ENCODE data around the gene TBC1D20.

TBC1D20 gene

DNA sequence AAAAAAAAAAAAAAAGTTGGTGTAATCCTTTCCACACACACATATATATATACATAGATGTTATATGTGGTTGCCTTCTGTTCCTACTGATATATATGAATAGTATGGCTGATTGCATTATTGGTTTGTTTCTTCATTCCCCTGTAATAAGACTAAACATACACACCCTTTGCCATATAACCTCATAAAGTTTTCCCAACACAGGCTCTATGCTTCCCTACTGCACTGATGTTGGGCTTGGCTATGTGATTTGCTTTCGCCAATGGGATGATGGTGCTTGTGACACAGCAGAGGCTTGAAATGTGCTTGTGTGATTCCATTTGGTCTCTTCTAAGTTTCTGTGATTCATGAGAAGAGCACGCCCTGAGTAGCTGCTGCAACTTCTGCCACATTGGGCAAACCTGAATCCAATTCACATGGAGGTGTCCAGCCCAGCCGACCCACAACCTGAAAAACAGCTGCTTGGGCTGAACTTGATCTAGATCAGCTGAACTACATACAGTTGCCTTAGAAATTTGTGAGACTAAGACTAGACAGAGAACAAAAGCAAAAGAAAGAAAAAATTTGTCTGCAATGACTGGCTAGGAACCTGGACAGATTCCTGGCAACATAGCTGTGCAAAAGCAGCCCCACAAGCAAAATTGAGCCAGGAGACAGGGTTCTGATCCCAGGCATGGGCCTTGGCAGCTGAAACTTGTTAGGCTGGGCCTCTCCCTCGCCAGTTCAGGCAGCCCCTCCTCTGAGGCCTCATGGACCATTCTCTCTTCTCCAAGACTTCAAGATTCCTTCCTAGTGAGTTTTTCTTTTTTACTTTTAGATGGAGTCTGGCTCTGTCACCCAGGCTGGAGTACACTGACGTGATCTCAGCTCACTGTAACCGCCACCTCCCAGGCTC is 13.4 kb upstream of the TBC1D20 start:
- H2AFZ ChIP-seq (ENCODE audit: low read length, unreplicated experiment), result no peak overlapping the region
- peaks cover 5% of the 10 kb centered on the region for H3K36me3 ChIP-seq (ENCODE audit: insufficient read depth, low read length)
- H3K4me3 ChIP-seq (ENCODE audit: low read depth, low read length), result no peak overlapping the region
- no peaks in the 10 kb centered on the region for H3K79me2 ChIP-seq (ENCODE audit: control insufficient read depth, insufficient read depth, low read length, unreplicated experiment)
- H3K27ac ChIP-seq (ENCODE audit: low read depth, low read length), result no peak overlapping the region
- H3K4me1 ChIP-seq (ENCODE audit: control insufficient read depth, insufficient read depth, low read length, unreplicated experiment), result peaks cover 25% of the 10 kb centered on the region
- no peaks in the 10 kb centered on the region for H3K27me3 ChIP-seq (ENCODE audit: insufficient read depth, low read length)

DNA sequence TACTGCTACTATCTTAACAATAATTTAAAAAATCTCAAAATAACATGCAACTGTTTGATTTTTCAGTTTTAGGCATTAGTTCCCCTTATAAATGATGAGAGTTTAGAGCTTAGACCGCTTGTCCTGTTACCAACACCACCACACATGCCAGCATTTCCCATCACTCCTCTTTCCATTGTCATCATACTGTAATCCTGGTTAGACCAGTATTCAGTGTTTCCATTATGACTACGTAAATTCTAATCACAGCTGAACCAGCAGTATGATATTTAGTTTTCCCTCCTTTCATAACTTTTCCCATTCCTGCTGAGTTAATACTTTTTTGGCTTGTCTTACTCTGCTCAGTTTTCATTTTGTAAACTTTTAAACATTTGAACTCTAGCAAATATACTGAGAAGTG is 12.2 kb upstream of the TBC1D20 start:
- Histone ChIP-seq H3K27me3 (ENCODE audit: insufficient read depth, low read length) (peaks cover 3% of the 10 kb centered on the region; the same call in 1 of the 2 replicates), H3K4me1 (ENCODE audit: control insufficient read depth, insufficient read depth, low read length, unreplicated experiment) (peaks cover 16% of the 10 kb centered on the region), H2AFZ (ENCODE audit: low read length, unreplicated experiment) (no peak overlapping the region), H3K36me3 (ENCODE audit: insufficient read depth, low read length) (peaks cover 5% of the 10 kb centered on the region; the same call in 1 of the 2 replicates), H3K4me3 (ENCODE audit: low read depth, low read length) (no peak overlapping the region), H3K27ac (ENCODE audit: low read depth, low read length) (no peak overlapping the region), H3K79me2 (ENCODE audit: control insufficient read depth, insufficient read depth, low read length, unreplicated experiment) (no peaks in the 10 kb centered on the region)

DNA sequence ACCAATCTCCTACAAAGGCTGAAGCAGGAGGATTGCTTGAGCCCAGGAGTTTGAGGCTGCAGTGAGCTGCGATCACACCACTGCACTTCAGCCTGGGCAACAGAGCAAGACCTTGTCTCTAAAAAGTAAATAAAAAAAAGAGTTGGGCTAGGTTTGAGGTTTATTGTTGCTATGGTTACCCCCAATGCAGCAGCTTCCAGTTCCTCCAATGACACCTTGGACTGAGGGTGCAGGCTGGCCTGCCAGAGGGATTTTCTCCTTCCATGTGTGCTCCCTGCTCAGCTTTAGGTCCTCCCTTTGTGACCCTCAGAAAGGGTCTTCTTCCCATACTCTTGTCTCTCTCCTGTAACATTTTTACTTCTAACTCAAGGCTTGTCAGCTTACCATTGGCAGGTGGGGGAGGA is 10.6 kb upstream of the TBC1D20 start:
- H3K4me3 ChIP-seq (ENCODE audit: low read depth, low read length), result no peak overlapping the region
- H3K79me2 ChIP-seq (ENCODE audit: control insufficient read depth, insufficient read depth, low read length, unreplicated experiment), result no peaks in the 10 kb centered on the region
- H2AFZ ChIP-seq (ENCODE audit: low read length, unreplicated experiment), result no peak overlapping the region
- H3K27me3 ChIP-seq (ENCODE audit: insufficient read depth, low read length), result peaks cover 8% of the 10 kb centered on the region; the same call in 1 of the 2 replicates
- peaks cover under 1% of the 10 kb centered on the region for H3K4me1 ChIP-seq (ENCODE audit: control insufficient read depth, insufficient read depth, low read length, unreplicated experiment)
- peaks cover 5% of the 10 kb centered on the region; the same call in 1 of the 2 replicates for H3K36me3 ChIP-seq (ENCODE audit: insufficient read depth, low read length)
- H3K27ac ChIP-seq (ENCODE audit: low read depth, low read length), result no peak overlapping the region

DNA sequence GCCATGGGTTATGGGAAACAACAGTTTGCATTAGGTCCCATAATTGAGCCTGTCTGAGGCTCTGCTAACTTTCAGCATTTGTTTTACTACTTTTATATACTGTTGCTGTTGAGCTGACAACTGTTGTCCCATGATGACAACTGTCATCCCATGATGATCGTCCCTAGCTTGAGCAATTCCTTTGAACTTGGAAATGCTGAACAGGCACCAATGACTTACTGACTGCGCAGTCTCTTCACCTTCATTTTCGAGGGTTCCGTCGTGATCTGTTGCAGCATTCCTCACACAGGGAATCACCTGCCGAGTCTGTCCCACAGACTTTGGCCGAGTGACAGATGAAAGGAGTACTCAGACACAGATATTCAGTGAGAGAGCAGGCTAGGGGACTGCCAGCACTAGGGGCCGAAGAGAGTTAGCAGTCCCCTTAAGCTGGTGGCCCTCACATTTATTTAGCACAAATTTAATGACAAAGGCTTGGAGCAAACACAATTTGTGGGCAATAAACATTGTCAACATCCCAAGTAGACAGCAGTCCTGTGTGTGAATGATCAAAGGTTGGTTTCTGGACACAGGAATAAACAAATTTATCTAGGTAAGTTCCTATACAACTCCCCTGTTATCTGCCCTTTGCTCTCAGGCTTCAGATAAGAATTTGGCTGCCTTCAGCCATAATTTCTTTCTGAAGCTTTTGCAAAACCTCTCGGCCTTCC is 10.0 kb upstream of the TBC1D20 start:
- Histone ChIP-seq H3K4me1 (ENCODE audit: control insufficient read depth, insufficient read depth, low read length, unreplicated experiment) (no peaks in the 10 kb centered on the region), H3K4me3 (ENCODE audit: low read depth, low read length) (no peak overlapping the region), H2AFZ (ENCODE audit: low read length, unreplicated experiment) (no peak overlapping the region), H3K36me3 (ENCODE audit: insufficient read depth, low read length) (peaks cover 5% of the 10 kb centered on the region; the same call in 1 of the 2 replicates), H3K27me3 (ENCODE audit: insufficient read depth, low read length) (peaks cover 9% of the 10 kb centered on the region; the same call in 1 of the 2 replicates), H3K27ac (ENCODE audit: low read depth, low read length) (no peak overlapping the region), H3K79me2 (ENCODE audit: control insufficient read depth, insufficient read depth, low read length, unreplicated experiment) (no peaks in the 10 kb centered on the region)

DNA sequence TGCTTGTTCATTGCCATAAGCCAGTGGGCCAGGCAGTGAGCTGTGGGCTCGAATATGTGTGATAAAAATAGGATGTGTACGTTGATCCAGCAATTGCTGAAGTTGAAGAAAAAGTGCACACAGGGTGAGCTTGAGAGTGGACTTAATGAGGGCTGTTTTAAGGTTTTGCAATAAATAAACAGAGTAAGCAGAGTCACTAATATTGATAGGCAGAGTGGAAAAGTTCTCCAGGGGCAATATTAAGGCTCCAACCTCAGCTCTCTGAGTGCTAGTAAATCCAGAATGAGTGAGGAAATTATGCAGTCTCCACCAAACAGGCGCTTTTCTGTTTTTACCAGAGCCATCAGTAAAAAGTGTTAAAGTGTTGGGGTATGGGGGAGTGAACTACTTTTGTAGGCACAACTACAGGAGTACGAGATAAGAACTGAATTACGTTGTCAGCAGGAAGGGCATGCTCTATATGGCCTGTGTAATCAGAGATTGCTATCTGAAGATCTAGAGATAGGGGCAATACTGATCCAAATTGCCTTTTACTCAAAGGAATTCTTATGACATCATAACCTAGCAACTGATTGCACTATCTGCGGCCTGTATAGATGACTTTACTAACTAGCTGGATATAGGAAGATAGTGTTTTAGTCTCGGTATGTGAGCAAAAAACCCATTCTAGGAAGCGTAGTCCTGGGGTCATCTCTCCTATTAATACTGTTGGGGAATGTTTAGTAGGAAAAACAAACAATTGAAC is 7.6 kb upstream of the TBC1D20 start:
- H3K27ac ChIP-seq (ENCODE audit: low read depth, low read length), result no peak overlapping the region
- H3K36me3 ChIP-seq (ENCODE audit: insufficient read depth, low read length), result peaks cover 5% of the 10 kb centered on the region; the same call in 1 of the 2 replicates
- H3K4me1 ChIP-seq (ENCODE audit: control insufficient read depth, insufficient read depth, low read length, unreplicated experiment), result no peaks in the 10 kb centered on the region
- no peaks in the 10 kb centered on the region for H3K79me2 ChIP-seq (ENCODE audit: control insufficient read depth, insufficient read depth, low read length, unreplicated experiment)
- H3K27me3 ChIP-seq (ENCODE audit: insufficient read depth, low read length), result peaks cover 9% of the 10 kb centered on the region; the same call in 1 of the 2 replicates
- H3K4me3 ChIP-seq (ENCODE audit: low read depth, low read length), result no peak overlapping the region
- no peak overlapping the region for H2AFZ ChIP-seq (ENCODE audit: low read length, unreplicated experiment)

DNA sequence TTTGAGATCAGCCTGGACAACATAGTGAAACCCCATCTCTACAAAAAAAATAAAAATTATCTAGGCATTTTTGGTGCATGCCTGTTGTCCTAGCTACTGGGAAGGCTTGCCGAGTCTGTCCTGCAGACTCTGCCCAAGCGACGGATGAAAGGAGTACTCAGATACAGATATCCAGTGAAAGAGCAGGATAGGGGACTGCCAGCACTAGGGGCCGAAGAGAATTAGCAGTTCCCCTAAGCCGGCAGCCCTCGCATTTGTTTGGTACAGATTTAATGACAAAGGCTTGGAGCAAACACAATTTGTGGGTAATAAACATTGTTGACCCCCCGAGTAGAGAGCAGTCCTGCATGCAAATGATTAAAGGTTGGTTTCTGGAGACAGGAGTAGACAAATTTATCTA is 5.4 kb upstream of the TBC1D20 start:
- peaks cover 9% of the 10 kb centered on the region; the same call in 1 of the 2 replicates for H3K27me3 ChIP-seq (ENCODE audit: insufficient read depth, low read length)
- H3K79me2 ChIP-seq (ENCODE audit: control insufficient read depth, insufficient read depth, low read length, unreplicated experiment), result no peaks in the 10 kb centered on the region
- H2AFZ ChIP-seq (ENCODE audit: low read length, unreplicated experiment), result no peak overlapping the region
- no peak overlapping the region for H3K27ac ChIP-seq (ENCODE audit: low read depth, low read length)
- H3K4me1 ChIP-seq (ENCODE audit: control insufficient read depth, insufficient read depth, low read length, unreplicated experiment), result peaks cover 2% of the 10 kb centered on the region
- no peak overlapping the region for H3K4me3 ChIP-seq (ENCODE audit: low read depth, low read length)
- no peaks in the 10 kb centered on the region for H3K36me3 ChIP-seq (ENCODE audit: insufficient read depth, low read length)

DNA sequence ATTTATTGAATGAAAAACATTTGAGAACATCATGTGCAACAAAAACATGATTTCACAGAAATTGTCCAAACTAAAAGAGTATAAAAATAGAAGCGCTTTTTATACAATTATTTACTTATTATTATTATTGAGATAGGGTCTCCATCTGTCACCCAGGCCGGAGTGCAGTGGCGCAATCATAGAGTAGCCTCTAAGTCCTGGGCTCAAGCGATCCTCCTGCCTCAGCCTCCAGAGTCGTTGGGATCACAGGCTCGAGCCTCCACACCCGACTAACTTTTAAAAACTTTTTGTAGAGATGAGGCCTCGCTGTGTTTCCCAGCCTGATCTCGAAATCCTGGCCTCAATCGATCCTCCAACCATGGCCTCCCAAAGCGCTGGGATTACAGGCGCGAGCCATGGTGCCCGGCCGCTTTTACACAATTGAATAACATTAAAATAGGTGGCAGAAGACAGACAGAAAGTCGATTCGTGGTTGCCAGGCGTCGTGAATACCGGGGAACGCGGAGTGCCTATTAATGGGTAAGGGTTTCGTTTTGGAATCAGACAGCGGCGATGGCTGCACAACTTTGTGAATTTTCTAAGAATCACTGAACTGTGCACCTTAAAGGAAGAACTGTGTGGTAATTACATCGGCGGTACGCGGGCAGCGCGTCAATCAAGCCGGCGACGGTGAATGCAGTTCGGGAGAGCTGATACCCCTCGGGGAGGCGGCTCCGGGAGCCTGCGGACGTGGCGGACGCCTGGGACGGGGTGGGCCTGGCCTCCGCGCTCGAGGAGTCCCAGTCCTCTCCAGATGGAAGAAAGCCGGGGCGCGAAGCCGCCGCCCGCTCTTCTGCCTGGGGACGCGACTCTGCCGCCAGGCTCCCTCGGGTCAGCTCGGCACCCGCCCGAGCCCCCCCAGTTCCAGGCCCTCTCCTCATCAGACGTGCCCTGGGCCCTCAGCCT is 807 bp downstream of the TBC1D20 start:
- Histone ChIP-seq H3K4me1 (ENCODE audit: control insufficient read depth, insufficient read depth, low read length, unreplicated experiment) (peaks cover 15% of the 10 kb centered on the region), H3K4me3 (ENCODE audit: low read depth, low read length) (peak overlapping the region; percentile 93), H2AFZ (ENCODE audit: low read length, unreplicated experiment) (peak overlapping the region; percentile 85), H3K36me3 (ENCODE audit: insufficient read depth, low read length) (no peaks in the 10 kb centered on the region), H3K79me2 (ENCODE audit: control insufficient read depth, insufficient read depth, low read length, unreplicated experiment) (peaks cover 52% of the 10 kb centered on the region), H3K27ac (ENCODE audit: low read depth, low read length) (peak overlapping the region; percentile 71), H3K27me3 (ENCODE audit: insufficient read depth, low read length) (no peaks in the 10 kb centered on the region)

DNA sequence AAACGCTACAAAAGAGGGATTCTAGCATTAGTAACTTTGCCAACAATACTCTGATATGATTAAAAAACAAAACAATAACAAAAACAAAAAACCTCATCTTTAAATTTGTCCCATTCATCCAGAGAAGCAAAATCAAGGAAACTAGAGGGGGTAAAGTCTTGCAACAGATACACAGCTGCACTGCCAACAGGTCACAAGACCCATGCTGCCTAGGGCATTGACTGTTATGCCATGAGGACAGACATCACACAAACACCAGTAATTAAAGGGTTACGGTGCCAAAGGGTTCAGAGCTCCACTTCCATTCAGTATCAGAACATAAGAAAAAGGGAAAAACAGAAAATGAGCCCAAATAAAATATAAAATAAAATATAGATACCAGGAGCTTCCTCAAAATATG is 1.6 kb downstream of the TBC1D20 start:
- no peak overlapping the region for H2AFZ ChIP-seq (ENCODE audit: low read length, unreplicated experiment)
- H3K27me3 ChIP-seq (ENCODE audit: insufficient read depth, low read length), result no peaks in the 10 kb centered on the region
- H3K27ac ChIP-seq (ENCODE audit: low read depth, low read length), result no peak overlapping the region
- H3K4me3 ChIP-seq (ENCODE audit: low read depth, low read length), result peak overlapping the region; percentile 93
- peaks cover 15% of the 10 kb centered on the region for H3K4me1 ChIP-seq (ENCODE audit: control insufficient read depth, insufficient read depth, low read length, unreplicated experiment)
- no peaks in the 10 kb centered on the region for H3K36me3 ChIP-seq (ENCODE audit: insufficient read depth, low read length)
- peaks cover 60% of the 10 kb centered on the region for H3K79me2 ChIP-seq (ENCODE audit: control insufficient read depth, insufficient read depth, low read length, unreplicated experiment)

DNA sequence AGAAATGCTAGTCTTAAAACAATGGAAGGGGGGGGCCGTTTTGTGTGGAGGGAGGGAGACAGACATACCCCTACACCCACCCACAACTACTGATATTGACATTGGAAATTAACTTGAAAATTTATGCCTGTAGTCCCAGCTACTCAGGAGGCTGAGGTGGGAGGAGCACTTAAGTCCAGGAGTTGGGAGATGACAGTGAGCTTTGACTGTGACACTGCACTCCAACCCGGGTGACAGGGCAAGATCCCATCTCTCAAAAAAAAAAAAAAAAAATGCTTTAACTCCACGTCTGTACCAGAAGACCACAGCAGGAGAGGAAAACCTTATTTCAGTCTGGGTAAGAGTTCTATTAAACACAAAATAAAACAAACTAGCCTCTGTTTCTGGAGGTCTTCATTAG is 2.2 kb downstream of the TBC1D20 start:
- H3K36me3 ChIP-seq (ENCODE audit: insufficient read depth, low read length), result no peaks in the 10 kb centered on the region
- peaks cover 61% of the 10 kb centered on the region for H3K79me2 ChIP-seq (ENCODE audit: control insufficient read depth, insufficient read depth, low read length, unreplicated experiment)
- peak overlapping the region; percentile 93 for H3K4me3 ChIP-seq (ENCODE audit: low read depth, low read length)
- peaks cover 15% of the 10 kb centered on the region for H3K4me1 ChIP-seq (ENCODE audit: control insufficient read depth, insufficient read depth, low read length, unreplicated experiment)
- no peak overlapping the region for H3K27ac ChIP-seq (ENCODE audit: low read depth, low read length)
- H2AFZ ChIP-seq (ENCODE audit: low read length, unreplicated experiment), result no peak overlapping the region
- no peaks in the 10 kb centered on the region for H3K27me3 ChIP-seq (ENCODE audit: insufficient read depth, low read length)
